ENCODE measurements around the gene ECI1. TPM values are rescaled to one million over a fixed set of nuclear protein-coding genes. Genes with fewer than 3 reads are reported as not detected.
A peak's percentile ranks its signal among the peaks of the same experiment; 100 is the strongest.

The ECI1 gene
- total RNA-seq, 3 donors from 2014 or later, result 45.4 to 66.2 (median 63.8) TPM

DNA sequence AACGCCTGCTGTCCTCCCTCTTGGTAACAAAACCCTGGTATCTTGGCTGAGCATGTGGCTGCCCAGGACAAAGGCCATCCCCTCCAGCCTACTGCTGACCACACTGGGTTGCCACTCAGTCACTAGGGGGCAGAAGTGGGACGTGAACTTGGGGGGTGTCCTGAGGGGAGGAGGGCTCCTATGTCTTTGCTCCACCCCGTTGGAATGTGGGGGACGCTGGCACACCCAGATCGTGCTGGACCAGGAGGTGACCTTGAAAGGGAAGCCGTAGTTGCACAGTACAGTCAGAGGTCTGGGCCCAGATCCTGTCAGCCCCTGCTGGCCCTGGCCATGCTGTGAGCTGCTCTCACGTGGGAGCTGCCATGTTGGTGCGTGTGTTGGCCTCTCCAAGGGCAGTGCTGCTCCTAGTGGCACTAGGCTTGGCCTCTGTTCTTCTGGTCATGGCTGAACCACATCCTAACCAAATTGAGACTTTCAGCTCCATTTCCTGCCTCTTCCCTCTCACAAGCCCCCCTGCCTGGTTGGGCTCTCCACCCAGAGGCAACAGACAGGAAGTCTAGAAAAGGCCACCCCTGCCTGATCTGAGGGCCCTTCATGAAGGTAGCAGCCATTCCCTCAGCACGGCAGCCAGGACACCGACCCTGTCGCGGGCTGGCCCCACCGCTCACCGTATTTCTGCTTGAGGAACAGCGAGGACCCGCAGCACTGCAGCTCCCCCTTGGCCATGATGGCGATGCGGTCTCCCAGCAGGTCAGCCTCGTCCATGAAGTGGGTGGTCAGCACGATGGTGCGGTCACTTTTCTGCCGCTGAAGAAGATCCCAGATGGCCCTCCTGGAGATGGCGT lies 45.5 kb upstream of the ECI1 start:
- TF ChIP-seq, protein P1, sequence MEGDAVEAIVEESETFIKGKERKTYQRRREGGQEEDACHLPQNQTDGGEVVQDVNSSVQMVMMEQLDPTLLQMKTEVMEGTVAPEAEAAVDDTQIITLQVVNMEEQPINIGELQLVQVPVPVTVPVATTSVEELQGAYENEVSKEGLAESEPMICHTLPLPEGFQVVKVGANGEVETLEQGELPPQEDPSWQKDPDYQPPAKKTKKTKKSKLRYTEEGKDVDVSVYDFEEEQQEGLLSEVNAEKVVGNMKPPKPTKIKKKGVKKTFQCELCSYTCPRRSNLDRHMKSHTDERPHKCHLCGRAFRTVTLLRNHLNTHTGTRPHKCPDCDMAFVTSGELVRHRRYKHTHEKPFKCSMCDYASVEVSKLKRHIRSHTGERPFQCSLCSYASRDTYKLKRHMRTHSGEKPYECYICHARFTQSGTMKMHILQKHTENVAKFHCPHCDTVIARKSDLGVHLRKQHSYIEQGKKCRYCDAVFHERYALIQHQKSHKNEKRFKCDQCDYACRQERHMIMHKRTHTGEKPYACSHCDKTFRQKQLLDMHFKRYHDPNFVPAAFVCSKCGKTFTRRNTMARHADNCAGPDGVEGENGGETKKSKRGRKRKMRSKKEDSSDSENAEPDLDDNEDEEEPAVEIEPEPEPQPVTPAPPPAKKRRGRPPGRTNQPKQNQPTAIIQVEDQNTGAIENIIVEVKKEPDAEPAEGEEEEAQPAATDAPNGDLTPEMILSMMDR (IDR thresholded peaks at IDR 0.05), result peak in 1 of 3 donors; percentile 48
- no peak for TF ChIP-seq POLR2AphosphoS5 (IDR thresholded peaks at IDR 0.05)
- intact Hi-C loops (cut with DNase I; ENCODE audit: low total_unique reads), result no loop called here
- H3K4me1 ChIP-seq, result no peaks in the 10 kb centered on the region
- no peak overlapping the region for H3K4me3 ChIP-seq
- no peaks in the 10 kb centered on the region for H3K27me3 ChIP-seq
- no peak overlapping the region for H3K27ac ChIP-seq
- H3K36me3 ChIP-seq, result no peaks in the 10 kb centered on the region
- no peak for DNase-seq (ENCODE audit: low spot score in 2 of 2)
- no peaks in the 10 kb centered on the region for H3K9me3 ChIP-seq

DNA sequence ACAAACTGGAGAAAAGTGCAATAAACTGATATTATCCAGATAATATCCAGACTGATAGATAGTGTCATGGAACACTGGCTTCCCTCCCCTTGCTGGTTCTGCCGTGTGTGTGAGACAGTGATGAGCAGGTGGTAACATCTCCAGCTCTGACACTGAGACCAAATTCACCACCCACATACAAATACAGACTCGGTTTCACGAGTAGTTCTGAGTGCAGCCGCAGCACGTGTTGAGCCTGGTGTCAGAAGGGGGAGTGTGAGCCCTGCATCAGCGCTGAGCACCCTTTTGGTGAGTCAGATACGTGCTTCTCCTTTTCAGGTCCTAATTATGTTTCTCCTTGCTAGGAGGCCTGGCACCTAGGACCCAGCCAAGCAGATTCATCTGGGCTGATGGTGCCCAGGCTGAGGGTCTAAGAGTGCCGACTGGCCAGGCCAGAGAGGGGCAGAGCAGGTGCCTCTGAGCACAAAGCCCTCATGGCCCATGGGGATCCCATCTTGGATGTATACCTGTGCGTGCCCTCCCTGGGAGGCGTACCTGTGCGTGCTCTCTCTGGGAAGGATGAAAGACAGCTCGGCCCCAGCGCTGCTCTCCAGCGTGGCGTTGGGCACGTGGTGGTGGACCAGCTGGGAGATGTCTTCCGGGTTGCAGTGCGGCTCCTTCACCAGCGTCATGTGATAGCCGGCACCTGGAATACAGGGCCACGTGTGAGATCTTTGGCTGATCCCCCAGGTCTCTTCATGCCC lies 43.8 kb upstream of the ECI1 start:
- Histone ChIP-seq H3K27ac (no peak overlapping the region), H3K4me3 (no peak overlapping the region), H3K4me1 (no peaks in the 10 kb centered on the region), H3K36me3 (no peaks in the 10 kb centered on the region), H3K27me3 (no peaks in the 10 kb centered on the region), H3K9me3 (no peaks in the 10 kb centered on the region)
- TF ChIP-seq, protein P1 (IDR thresholded peaks at IDR 0.05), result no peak
- TF ChIP-seq POLR2A (IDR thresholded peaks at IDR 0.05), result no peak
- no peak for TF ChIP-seq POLR2AphosphoS5 (IDR thresholded peaks at IDR 0.05)
- no peak for DNase-seq (ENCODE audit: low spot score in 2 of 2)
- intact Hi-C loops (cut with DNase I; ENCODE audit: low total_unique reads), result no loop called here

DNA sequence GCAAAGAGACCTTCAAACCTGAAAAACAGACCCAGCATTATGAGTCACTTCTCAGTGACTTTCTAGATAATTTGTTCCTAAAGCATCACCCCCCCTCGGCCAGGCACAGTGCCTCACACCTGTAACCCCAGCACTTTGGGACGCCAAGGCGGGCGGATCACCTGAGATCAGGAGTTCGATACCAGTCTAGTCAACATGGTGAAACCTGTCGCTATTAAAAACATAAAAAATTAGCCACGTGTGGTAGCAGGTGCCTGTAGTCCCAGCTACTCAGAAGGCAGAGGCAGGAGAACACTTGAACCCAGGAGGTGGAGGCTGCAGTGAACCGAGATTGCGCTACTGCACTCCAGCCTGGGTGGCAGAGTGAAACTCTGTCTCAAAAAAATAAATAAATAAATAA lies 40.8 kb upstream of the ECI1 start:
- Histone ChIP-seq H3K36me3 (no peaks in the 10 kb centered on the region), H3K27ac (no peak overlapping the region), H3K9me3 (no peaks in the 10 kb centered on the region), H3K27me3 (no peaks in the 10 kb centered on the region), H3K4me1 (no peaks in the 10 kb centered on the region), H3K4me3 (no peak overlapping the region)
- TF ChIP-seq POLR2AphosphoS5 (IDR thresholded peaks at IDR 0.05) (no peak), POLR2A (IDR thresholded peaks at IDR 0.05) (no peak)
- TF ChIP-seq, protein P1 (IDR thresholded peaks at IDR 0.05), result no peak
- no peak for DNase-seq (ENCODE audit: low spot score in 2 of 2)
- intact Hi-C loops (cut with DNase I; ENCODE audit: low total_unique reads), result no loop called here

DNA sequence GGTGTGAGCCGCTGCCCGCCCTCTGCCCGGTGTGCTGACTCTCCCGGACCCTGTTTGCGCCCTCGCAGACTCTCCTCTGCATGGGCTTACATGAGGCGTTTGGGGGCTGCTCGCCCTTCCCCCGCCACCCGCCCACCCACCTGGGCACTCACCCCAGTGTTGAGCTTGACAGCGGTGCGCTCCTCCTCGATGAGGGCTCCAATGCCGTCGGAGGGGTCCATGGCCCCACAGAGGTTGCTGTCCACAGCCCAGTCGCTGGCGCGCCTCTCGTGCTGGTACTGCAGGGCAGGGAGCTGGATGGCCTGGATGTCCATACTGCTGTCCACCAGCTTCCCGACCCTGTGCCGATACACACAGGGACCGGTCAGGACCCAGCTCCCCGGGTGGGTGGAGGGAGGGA lies 37.9 kb upstream of the ECI1 start:
- DNase-seq (ENCODE audit: low spot score in 2 of 2), result no peak
- Histone ChIP-seq H3K27ac (no peak overlapping the region), H3K9me3 (no peaks in the 10 kb centered on the region), H3K4me3 (no peak overlapping the region), H3K27me3 (no peaks in the 10 kb centered on the region), H3K36me3 (no peaks in the 10 kb centered on the region), H3K4me1 (no peaks in the 10 kb centered on the region)
- TF ChIP-seq POLR2A (IDR thresholded peaks at IDR 0.05) (no peak), POLR2AphosphoS5 (IDR thresholded peaks at IDR 0.05) (no peak)
- TF ChIP-seq, protein P1 (IDR thresholded peaks at IDR 0.05), result no peak
- intact Hi-C loops (cut with DNase I; ENCODE audit: low total_unique reads), result no loop called here

DNA sequence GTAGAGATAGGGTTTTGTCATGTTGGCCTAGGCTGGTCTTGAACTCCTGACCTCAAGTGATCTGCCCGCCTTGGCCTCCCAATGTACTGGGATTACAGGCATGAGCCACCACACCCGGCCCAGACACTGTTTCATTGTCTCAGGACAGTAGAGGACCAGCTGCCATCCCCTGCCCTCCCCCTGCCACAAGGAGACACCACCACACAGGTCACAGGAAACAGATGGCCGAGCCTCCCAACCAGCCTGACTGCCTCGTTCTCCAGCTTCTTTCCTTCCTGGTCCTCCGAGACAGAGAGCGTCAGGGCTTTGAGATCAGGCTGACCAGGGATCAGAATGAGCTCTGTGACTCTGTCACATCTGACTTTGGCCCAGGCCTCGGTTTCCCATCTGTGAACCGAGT lies 37.3 kb upstream of the ECI1 start:
- Histone ChIP-seq H3K9me3 (no peaks in the 10 kb centered on the region), H3K27me3 (no peaks in the 10 kb centered on the region), H3K27ac (no peak overlapping the region), H3K36me3 (no peaks in the 10 kb centered on the region), H3K4me3 (no peak overlapping the region), H3K4me1 (no peaks in the 10 kb centered on the region)
- TF ChIP-seq POLR2A (IDR thresholded peaks at IDR 0.05) (no peak), POLR2AphosphoS5 (IDR thresholded peaks at IDR 0.05) (no peak)
- TF ChIP-seq, protein P1 (IDR thresholded peaks at IDR 0.05), result no peak
- DNase-seq (ENCODE audit: low spot score in 2 of 2), result no peak
- intact Hi-C loops (cut with DNase I; ENCODE audit: low total_unique reads), result no loop called here
